ENCODE data around the gene LAMP5. TPM values are rescaled to one million over a fixed set of nuclear protein-coding genes. Genes with fewer than 3 reads are reported as not detected.

The LAMP5 gene
- total RNA-seq, 2 experiments from 2014 or later: not detected

- Mint-ChIP-seq H3K36me3 (no peaks in the 10 kb centered on the region), H3K27ac (no peak overlapping the region), H3K27me3 (no peaks in the 10 kb centered on the region), H3K4me3 (no peak overlapping the region), H3K4me1 (no peaks in the 10 kb centered on the region), H3K9me3 (ENCODE audit: low read depth) (no peaks in the 10 kb centered on the region)
- no peak for ATAC-seq
- CTCF ChIA-PET: no interaction called here
- no peak for DNase-seq
These were observed 59.2 kb downstream of the LAMP5 start for GRCh38 chr20:9573335-9574151.

- Mint-ChIP-seq H3K4me1 (no peaks in the 10 kb centered on the region), H3K27ac (no peak overlapping the region), H3K27me3 (no peaks in the 10 kb centered on the region), H3K4me3 (no peak overlapping the region), H3K9me3 (ENCODE audit: low read depth) (no peaks in the 10 kb centered on the region), H3K36me3 (no peaks in the 10 kb centered on the region)
- DNase-seq (no peak), ATAC-seq (no peak)
- CTCF ChIA-PET: no interaction called here
These were observed 59.8 kb downstream of the LAMP5 start for GRCh38 chr20:9574181-9574580.

- Mint-ChIP-seq H3K4me3 (no peak overlapping the region), H3K36me3 (no peaks in the 10 kb centered on the region), H3K27me3 (no peaks in the 10 kb centered on the region), H3K4me1 (no peaks in the 10 kb centered on the region), H3K27ac (no peak overlapping the region), H3K9me3 (ENCODE audit: low read depth) (no peaks in the 10 kb centered on the region)
- ATAC-seq: no peak
- DNase-seq: no peak
- CTCF ChIA-PET: no interaction called here
These were observed 60.4 kb downstream of the LAMP5 start for GRCh38 chr20:9574776-9575175.

- ATAC-seq: no peak
- CTCF ChIA-PET: no interaction called here
- DNase-seq: no peak
- Mint-ChIP-seq H3K4me3 (no peak overlapping the region), H3K27me3 (no peaks in the 10 kb centered on the region), H3K4me1 (no peaks in the 10 kb centered on the region), H3K36me3 (no peaks in the 10 kb centered on the region), H3K9me3 (ENCODE audit: low read depth) (no peaks in the 10 kb centered on the region), H3K27ac (no peak overlapping the region)
These were observed 61.4 kb downstream of the LAMP5 start for GRCh38 chr20:9575836-9576235.

GRCh38 chr20:9576695-9577094 lies 62.3 kb downstream of the LAMP5 start:
- no peak for ATAC-seq
- no peak for DNase-seq
- H3K4me1 Mint-ChIP-seq: no peaks in the 10 kb centered on the region
- no peak overlapping the region for H3K4me3 Mint-ChIP-seq
- no peaks in the 10 kb centered on the region for H3K36me3 Mint-ChIP-seq
- CTCF ChIA-PET: no interaction called here
- no peak overlapping the region for H3K27ac Mint-ChIP-seq
- no peaks in the 10 kb centered on the region for H3K9me3 Mint-ChIP-seq (ENCODE audit: low read depth)
- no peaks in the 10 kb centered on the region for H3K27me3 Mint-ChIP-seq

- H3K36me3 Mint-ChIP-seq: no peaks in the 10 kb centered on the region
- ATAC-seq (no peak), DNase-seq (no peak)
- CTCF ChIA-PET: no interaction called here
- H3K9me3 Mint-ChIP-seq (ENCODE audit: low read depth): no peaks in the 10 kb centered on the region
- no peaks in the 10 kb centered on the region for H3K27me3 Mint-ChIP-seq
- H3K27ac Mint-ChIP-seq: no peak overlapping the region
- H3K4me1 Mint-ChIP-seq: no peaks in the 10 kb centered on the region
- no peak overlapping the region for H3K4me3 Mint-ChIP-seq
These were observed 63.0 kb downstream of the LAMP5 start for GRCh38 chr20:9577397-9577796.

GRCh38 chr20:9578594-9578993 lies 64.2 kb downstream of the LAMP5 start:
- DNase-seq (no peak), ATAC-seq (no peak)
- Mint-ChIP-seq H3K4me3 (no peak overlapping the region), H3K27me3 (no peaks in the 10 kb centered on the region), H3K4me1 (no peaks in the 10 kb centered on the region), H3K9me3 (ENCODE audit: low read depth) (no peaks in the 10 kb centered on the region), H3K27ac (no peak overlapping the region), H3K36me3 (no peaks in the 10 kb centered on the region)
- CTCF ChIA-PET: no interaction called here
